Measurements from ENCODE around the gene GNPTAB. TPM values are rescaled to one million over a fixed set of nuclear protein-coding genes. Genes with fewer than 3 reads are reported as not detected.
A peak's percentile ranks its signal among the peaks of the same experiment; 100 is the strongest.

The GNPTAB gene
- total and polyA plus RNA-seq, 2 of the 8 experiments (the other 6 are each of a cell fraction or from before 2014, with no cell fraction given) = 21.5 to 51.3 TPM

DNA sequence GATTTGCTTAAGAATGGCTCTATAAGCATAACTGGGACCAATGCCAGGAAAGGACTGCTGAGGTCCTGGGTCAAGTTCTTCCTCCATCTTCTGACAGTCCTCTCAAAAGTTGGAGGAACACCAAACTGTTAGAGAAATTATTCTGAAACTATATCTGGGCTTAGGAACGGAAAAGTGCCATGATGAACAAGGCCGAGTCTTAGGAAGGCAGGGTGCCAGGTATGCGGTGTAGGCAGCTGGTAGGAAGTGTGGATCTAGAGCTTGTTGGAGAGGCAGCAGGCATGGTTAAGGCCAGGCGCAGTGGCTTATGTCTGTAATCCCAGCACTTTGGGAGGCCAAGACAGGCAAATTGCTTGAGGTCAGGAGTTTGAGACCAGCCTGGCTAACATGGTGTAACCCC is 7.7 kb downstream of the GNPTAB start:
- Histone ChIP-seq H3K27me3 (replicated peaks in 1 of 4; ENCODE audit: control insufficient read depth in 3 of 4, extremely low read depth in 1 of 4, insufficient read depth in 3 of 4, low read length in 3 of 4) (no peaks in the 10 kb centered on the region), H2BK15ac (ENCODE audit: low read length) (no peak overlapping the region; the same call in 1 of the 2 replicates), H3K23me2 (ENCODE audit: low read depth, low read length) (0 out of 2 replicates have a peak, but pooled peaks cover 2% of the 10 kb centered on the region), H3K79me2 (ENCODE audit: control insufficient read depth in 1 of 2, insufficient read depth in 2 of 2, low read length in 2 of 2) (peaks cover 8 to 78% of the 10 kb centered on the region in 2 experiments), H4K5ac (ENCODE audit: insufficient read length, low read depth, low read length) (peak overlapping the region; percentile 90), H3K4me1 (replicated peaks in 1 of 4; ENCODE audit: control insufficient read depth in 3 of 4, insufficient read depth in 4 of 4, low read length in 3 of 4) (peaks cover 7 to 29% (median 22%) of the 10 kb centered on the region in 4 experiments), H3K9ac (replicated peaks in 1 of 4; ENCODE audit: extremely low read depth in 1 of 4, low read depth in 3 of 4, low read length in 3 of 4) (peak overlapping the region in 1 of 4 experiments; percentile 35; a peak in 2 of 7 replicates), H4K8ac (ENCODE audit: extremely low read depth, insufficient read depth, low read length) (no peak overlapping the region), H3K27ac (ENCODE audit: low read depth, low read length) (no peak overlapping the region; the same call in 1 of the 2 replicates), H2AFZ (ENCODE audit: low read length) (no peak overlapping the region), H3K18ac (ENCODE audit: extremely low read depth, low read length) (peak overlapping the region; percentile 76; the same call in 1 of the 2 replicates), H2BK20ac (ENCODE audit: low read length) (peak overlapping the region; percentile 44; the same call in 1 of the 2 replicates), H3K36me3 (ENCODE audit: control insufficient read depth in 2 of 4, insufficient read depth in 4 of 4, low read length in 3 of 4) (no peaks in the 10 kb centered on the region; a peak in 2 of 8 replicates), H3K56ac (replicated peaks; ENCODE audit: insufficient read length, low read depth, low read length) (no peak overlapping the region), H3K4me3 (ENCODE audit: extremely low read depth in 1 of 4, insufficient read depth in 2 of 4, low read depth in 3 of 4, low read length in 4 of 4) (peak overlapping the region in 1 of 4 experiments; percentile 9; a peak in 1 of 8 replicates), H3K23ac (ENCODE audit: insufficient read length) (no peak overlapping the region), H4K20me1 (replicated peaks in 1 of 2; ENCODE audit: control insufficient read depth in 1 of 2, insufficient read depth in 2 of 2, low read length in 2 of 2) (no peaks in the 10 kb centered on the region), H2AK5ac (ENCODE audit: low read depth, low read length) (peak overlapping the region; percentile 57; the same call in 1 of the 2 replicates), H2BK120ac (replicated peaks; ENCODE audit: low read depth, low read length) (peak overlapping the region; percentile 88), H3K9me3 (ENCODE audit: insufficient read depth in 2 of 2, low read depth in 1 of 2, low read length in 1 of 2) (0 out of 4 replicates have a peak, but pooled peaks cover 4% of the 10 kb centered on the region in 2 experiments), H2BK5ac (ENCODE audit: low read depth, low read length) (peak overlapping the region; percentile 88; the same call in 1 of the 2 replicates), H4K91ac (replicated peaks; ENCODE audit: insufficient read length, low read length) (peak overlapping the region; percentile 68), H2BK12ac (ENCODE audit: low read depth, low read length) (no peak overlapping the region), H3K4me2 (ENCODE audit: insufficient read depth in 1 of 2, low read depth in 2 of 2, low read length in 2 of 2) (peak overlapping the region; percentile 47 to 75; a peak in 3 of 4 replicates), H3K4ac (replicated peaks; ENCODE audit: insufficient read length, low read depth, low read length) (peak overlapping the region; percentile 17), H3K14ac (ENCODE audit: insufficient read length) (no peak overlapping the region), H3K79me1 (ENCODE audit: low read depth, low read length) (peaks cover 3% of the 10 kb centered on the region; the same call in 1 of the 2 replicates)
- CTCF ChIA-PET (ENCODE audit: partially characterized antibody) = interaction anchor here (0.9 to 12.7 kb wide), 13 partner anchors 11 to 254 kb away, joined by 3 to 190 read pairs (median 6); no protein-coding TSS in a partner anchor
- FAIRE-seq (no peak), DNase-seq (ENCODE audit: low read depth in 1 of 2, low spot score in 2 of 2) (no peak)
- POLR2A ChIA-PET (ENCODE audit: partially characterized antibody) = interaction anchor here (1.3 to 1.7 kb wide), 5 partner anchors 9 to 63 kb away, joined by 3 to 7 read pairs (median 4); no protein-coding TSS in a partner anchor
- no peak for TF ChIP-seq YY1 (IDR thresholded peaks at IDR 0.05; ENCODE audit: low read depth, low read length)
- TF ChIP-seq, protein P1, sequence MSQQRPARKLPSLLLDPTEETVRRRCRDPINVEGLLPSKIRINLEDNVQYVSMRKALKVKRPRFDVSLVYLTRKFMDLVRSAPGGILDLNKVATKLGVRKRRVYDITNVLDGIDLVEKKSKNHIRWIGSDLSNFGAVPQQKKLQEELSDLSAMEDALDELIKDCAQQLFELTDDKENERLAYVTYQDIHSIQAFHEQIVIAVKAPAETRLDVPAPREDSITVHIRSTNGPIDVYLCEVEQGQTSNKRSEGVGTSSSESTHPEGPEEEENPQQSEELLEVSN (IDR thresholded peaks at IDR 0.05) = no peak
- no peak for TF ChIP-seq EGR1 (IDR thresholded peaks at IDR 0.05; ENCODE audit: borderline replicate concordance, low read depth, low read length)
- TF ChIP-seq CBX5 (IDR thresholded peaks at IDR 0.05; ENCODE audit: low read depth, low read length) = no peak
- TF ChIP-seq CHD2 (IDR thresholded peaks at IDR 0.05; ENCODE audit: low read length) = no peak
- no peak for TF ChIP-seq USF2 (IDR thresholded peaks at IDR 0.05; ENCODE audit: low read length)
- no peak for TF ChIP-seq TCF12 (IDR thresholded peaks at IDR 0.05; ENCODE audit: low read depth, low read length)
- TF ChIP-seq RAD21 (IDR thresholded peaks at IDR 0.05 in 1 of 2, conservative IDR thresholded peaks at IDR 0.05 in 1 of 2; ENCODE audit: low read depth in 2 of 2, low read length in 2 of 2) = no peak
- WGBS, 2 experiments (ENCODE audit: extremely low coverage in 1 of 2, insufficient coverage in 1 of 2, insufficient read length in 1 of 2, insufficient replicate concordance in 2 of 2, low coverage in 1 of 2, low lambda C conversion rate in 2 of 2, missing lambda C conversion rate in 1 of 2) = 90% methylated on average over 4 of the region's 4 CpGs; no CpG with 5 or more reads in 1 of the 2 experiments
